Colonic mucosa (tissue), 4 donors: Measurements from ENCODE around the gene CSF1R. TPM values are rescaled to one million over a fixed set of nuclear protein-coding genes. Genes with fewer than 3 reads are reported as not detected.

Experiments used
- DNase-seq: peaks from one replicate; pipeline ENCODE4 v3.0.0-alpha.2; 2020
- H3K27ac ChIP-seq: fragments of 200-600 bp; one replicate; pipeline ENCODE4 v1.8.0; 2021
- H3K27me3 ChIP-seq: fragments of 200-600 bp; one replicate; pipeline ENCODE4 v1.8.0; 2021
- H3K36me3 ChIP-seq: fragments of 200-600 bp; one replicate; pipeline ENCODE4 v1.8.0; 2021
- H3K4me1 ChIP-seq: fragments of 200-600 bp; one replicate; pipeline ENCODE4 v1.8.0; 2021; ENCODE audit warnings: mild to moderate bottlenecking
- H3K4me3 ChIP-seq: fragments of 200-600 bp; one replicate; pipeline ENCODE4 v1.8.0; 2021
- H3K9ac ChIP-seq, 2 donors: one replicate each; pipeline ENCODE4 v1.7.0; 2013; ENCODE audit warnings: control low read depth in 2 of 2, low read depth in 2 of 2, low read length in 2 of 2
- H3K9me3 ChIP-seq: fragments of 200-600 bp; one replicate; pipeline ENCODE4 v1.8.0; 2021
- intact Hi-C: fragments of 100-400 bp; cut with DNase I; formaldehyde crosslinking; loops from one replicate; pipeline ENCODE4 v1.14.1; 2022
- total RNA-seq, 2 donors: library from RNA; stranded (reverse); fragmentation: NEBNext Ultra II Directional in 1 of 2; extraction: Animal tissue kit (Norgen Biotek cat#: 25700) in 1 of 2; gene quantifications; one replicate each; pipeline ENCODE4 v1.2.1, GENCODE V29; 2021
- TF ChIP-seq, protein P1 (sequence below): fragments of 200-600 bp; IDR thresholded peaks from one replicate; pipeline ENCODE4 v1.8.0; 2022; ENCODE audit warnings: antibody characterized with exemption, mild to moderate bottlenecking
- donor health status: healthy.
- donor health status: DM: no; HTN: no; CAD: no.
- donor health status: DM: no; HTN: no; CAD: no.

Gene CSF1R
- total RNA-seq, 2 donors from 2014 or later = 7.2 to 26.1 TPM

GRCh38 chr5:150058480-150059126 lies 27.8 kb downstream of the CSF1R start:
- no peaks in the 10 kb centered on the region for H3K4me1 ChIP-seq
- no peaks in the 10 kb centered on the region for H3K36me3 ChIP-seq
- no peak overlapping the region for H3K4me3 ChIP-seq
- peak; percentile 26 for DNase-seq
- no peaks in the 10 kb centered on the region for H3K9me3 ChIP-seq
- H3K9ac ChIP-seq = no peak overlapping the region
- H3K27me3 ChIP-seq = no peaks in the 10 kb centered on the region
- TF ChIP-seq, protein P1, sequence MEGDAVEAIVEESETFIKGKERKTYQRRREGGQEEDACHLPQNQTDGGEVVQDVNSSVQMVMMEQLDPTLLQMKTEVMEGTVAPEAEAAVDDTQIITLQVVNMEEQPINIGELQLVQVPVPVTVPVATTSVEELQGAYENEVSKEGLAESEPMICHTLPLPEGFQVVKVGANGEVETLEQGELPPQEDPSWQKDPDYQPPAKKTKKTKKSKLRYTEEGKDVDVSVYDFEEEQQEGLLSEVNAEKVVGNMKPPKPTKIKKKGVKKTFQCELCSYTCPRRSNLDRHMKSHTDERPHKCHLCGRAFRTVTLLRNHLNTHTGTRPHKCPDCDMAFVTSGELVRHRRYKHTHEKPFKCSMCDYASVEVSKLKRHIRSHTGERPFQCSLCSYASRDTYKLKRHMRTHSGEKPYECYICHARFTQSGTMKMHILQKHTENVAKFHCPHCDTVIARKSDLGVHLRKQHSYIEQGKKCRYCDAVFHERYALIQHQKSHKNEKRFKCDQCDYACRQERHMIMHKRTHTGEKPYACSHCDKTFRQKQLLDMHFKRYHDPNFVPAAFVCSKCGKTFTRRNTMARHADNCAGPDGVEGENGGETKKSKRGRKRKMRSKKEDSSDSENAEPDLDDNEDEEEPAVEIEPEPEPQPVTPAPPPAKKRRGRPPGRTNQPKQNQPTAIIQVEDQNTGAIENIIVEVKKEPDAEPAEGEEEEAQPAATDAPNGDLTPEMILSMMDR = no peak
- H3K27ac ChIP-seq = no peak overlapping the region
- intact Hi-C loops = no loop called here

GRCh38 chr5:150057996-150058395 lies 28.4 kb downstream of the CSF1R start:
- H3K27ac ChIP-seq = no peak overlapping the region
- DNase-seq = no peak
- TF ChIP-seq, protein P1 = no peak

GRCh38 chr5:150057511-150057910 lies 28.8 kb downstream of the CSF1R start:
- intact Hi-C loops = no loop called here
- TF ChIP-seq, protein P1 = no peak
- no peak for DNase-seq

More at GRCh38 chr5:150057996-150058395, 28.4 kb downstream of the CSF1R start:
- intact Hi-C loops = no loop called here
- Histone ChIP-seq H3K4me1 (no peaks in the 10 kb centered on the region), H3K4me3 (no peak overlapping the region), H3K27me3 (no peaks in the 10 kb centered on the region), H3K36me3 (no peaks in the 10 kb centered on the region), H3K9ac (no peak overlapping the region), H3K9me3 (no peaks in the 10 kb centered on the region)

DNA sequence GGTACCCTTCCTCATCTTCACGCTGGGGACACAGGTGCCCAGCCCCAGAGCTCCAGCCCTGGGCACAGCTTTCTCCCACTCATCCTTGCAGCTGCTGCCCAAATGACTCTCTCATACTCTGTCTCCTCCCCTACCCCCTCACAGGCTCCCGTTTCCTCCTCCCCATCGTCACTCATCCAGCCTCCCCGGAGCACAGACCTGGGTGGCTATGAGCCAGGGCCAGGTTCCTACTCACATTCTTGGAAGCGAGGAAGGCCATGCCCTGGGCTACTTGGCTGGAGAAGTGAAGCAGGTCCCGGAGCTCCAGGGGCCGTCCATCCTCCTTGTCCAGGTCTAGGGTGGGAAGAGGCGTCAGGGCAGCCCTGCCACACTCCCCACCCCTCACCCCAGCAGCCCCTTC lies 29.3 kb downstream of the CSF1R start:
- intact Hi-C loops = no loop called here
- Histone ChIP-seq H3K9me3 (no peaks in the 10 kb centered on the region), H3K27me3 (no peaks in the 10 kb centered on the region), H3K27ac (no peak overlapping the region), H3K4me3 (no peak overlapping the region), H3K9ac (no peak overlapping the region), H3K4me1 (no peaks in the 10 kb centered on the region), H3K36me3 (peaks cover 2% of the 10 kb centered on the region)
- TF ChIP-seq, protein P1 = no peak
- no peak for DNase-seq

More at GRCh38 chr5:150057511-150057910, 28.8 kb downstream of the CSF1R start:
- no peak overlapping the region for H3K9ac ChIP-seq
- H3K4me3 ChIP-seq = no peak overlapping the region
- no peaks in the 10 kb centered on the region for H3K9me3 ChIP-seq
- no peaks in the 10 kb centered on the region for H3K27me3 ChIP-seq
- no peaks in the 10 kb centered on the region for H3K36me3 ChIP-seq
- no peak overlapping the region for H3K27ac ChIP-seq
- H3K4me1 ChIP-seq = no peaks in the 10 kb centered on the region

GRCh38 chr5:150056075-150056443 lies 30.3 kb downstream of the CSF1R start:
- no peaks in the 10 kb centered on the region for H3K27me3 ChIP-seq
- peaks cover 12% of the 10 kb centered on the region for H3K36me3 ChIP-seq
- H3K27ac ChIP-seq = no peak overlapping the region

More at GRCh38 chr5:150056075-150056443, 30.3 kb downstream of the CSF1R start:
- intact Hi-C loops = no loop called here
- Histone ChIP-seq H3K9me3 (no peaks in the 10 kb centered on the region), H3K9ac (no peak overlapping the region), H3K4me3 (no peak overlapping the region), H3K4me1 (no peaks in the 10 kb centered on the region)
- TF ChIP-seq, protein P1 = no peak
- no peak for DNase-seq
